K562 (cell line): Measurements from ENCODE around the gene NOCT. TPM values are rescaled to one million over a fixed set of nuclear protein-coding genes. Genes with fewer than 3 reads are reported as not detected.

ENCODE experiments used
- ATAC-seq: fragments of 200-7000 bp; cut with Tn5 transposase; 3 replicates; pipeline ENCODE4 v1.9.1; 2020; ENCODE audit warnings: moderate library complexity
- BruUV-seq: library from RNA; stranded (reverse); fragments of 400-500 nt; replicated peaks from 2 replicates; lab custom pipeline; 2021; lab: Mats Ljungman, UMichigan
- CTCF ChIA-PET: fragments of 300-600 bp; formaldehyde crosslinking; extraction: SDS; loops from one replicate; lab custom pipeline; 2021; ENCODE audit warnings: low intra/inter-chr PET ratio; lab: Yijun Ruan, JAX
- POLR2A ChIA-PET: fragments of 300-600, 350-650 bp; sonication (Branson Sonifier 250); formaldehyde crosslinking; extraction: SDS; loops from one replicate; lab custom pipeline; 2021; ENCODE audit warnings: antibody characterized with exemption, inconsistent platforms; lab: Yijun Ruan, JAX
- DNase-seq, 4 experiments: peaks; one replicate each; pipeline versions ENCODE4 v3.0.0 to v3.0.0-alpha.2; 2011 to 2018; ENCODE audit warnings: low spot score in 3 of 4, mixed read lengths in 3 of 4; ENCODE audit errors: extremely low read depth in 1 of 4
- FAIRE-seq: peaks from 2 replicates; lab custom pipeline; 2011; peaks lifted over from hg19 to GRCh38; lab: Jason Lieb, UNC
- H2AFZ ChIP-seq: 2 replicates; pipeline ENCODE4 v1.6.0; 2011; ENCODE audit warnings: low read depth, low read length, control low read depth, inconsistent platforms
- H3K27ac ChIP-seq: fragments of 200-600 bp; 3 replicates; pipeline ENCODE4 v1.8.0; 2011; ENCODE audit warnings: low read depth, mild to moderate bottlenecking, control low read depth, inconsistent platforms, low read length, moderate library complexity, mixed read lengths; ENCODE audit errors: extremely low read depth
- H3K27me3 ChIP-seq, 2 experiments: fragments of 300-600 bp in 1 of 2; 2 replicates in 1 of 2; 3 replicates in 1 of 2; pipeline versions ENCODE4 v1.6.0 to v1.8.0; 2011; ENCODE audit warnings: inconsistent platforms in 2 of 2, low read length in 2 of 2, mild to moderate bottlenecking in 1 of 2, mixed read lengths in 1 of 2, moderate library complexity in 1 of 2; ENCODE audit not compliant: control insufficient read depth in 2 of 2, insufficient read depth in 2 of 2
- H3K36me3 ChIP-seq: fragments of 300-600 bp; 3 replicates; pipeline ENCODE4 v1.8.0; 2011; ENCODE audit warnings: mild to moderate bottlenecking, low read length, inconsistent platforms; ENCODE audit not compliant: control insufficient read depth, insufficient read depth
- H3K4me1 ChIP-seq, 2 experiments: fragments of 200-600 bp in 1 of 2; replicated peaks in 1 of 2; 2 replicates in 1 of 2; 3 replicates in 1 of 2; pipeline versions ENCODE4 v1.5.1 to v1.8.0; 2011; ENCODE audit warnings: inconsistent platforms in 2 of 2, low read length in 2 of 2, mild to moderate bottlenecking in 1 of 2, mixed read lengths in 1 of 2, moderate library complexity in 1 of 2; ENCODE audit not compliant: control insufficient read depth in 2 of 2, insufficient read depth in 2 of 2
- H3K4me2 ChIP-seq: 2 replicates; pipeline ENCODE4 v1.6.1; 2011; ENCODE audit warnings: low read length, control low read depth, inconsistent platforms, mixed read lengths; ENCODE audit not compliant: insufficient read depth
- H3K4me3 ChIP-seq: fragments of 200-600 bp; sonication (generic), shearing (Covaris generic); 2 replicates; pipeline ENCODE4 v1.5.1; 2016; ENCODE audit warnings: control low read depth, inconsistent platforms
- H3K79me2 ChIP-seq: fragments of 200-600 bp; 3 replicates; pipeline ENCODE4 v1.8.0; 2011; ENCODE audit warnings: low read length, inconsistent platforms; ENCODE audit not compliant: control insufficient read depth, insufficient read depth
- H3K9ac ChIP-seq, 2 experiments: 2 replicates each; pipeline versions ENCODE4 v1.6.0 to v1.6.1; 2011; ENCODE audit warnings: low read depth in 2 of 2, low read length in 2 of 2, control low read depth in 1 of 2, inconsistent platforms in 1 of 2, mild to moderate bottlenecking in 1 of 2, mixed read lengths in 1 of 2; ENCODE audit not compliant: insufficient read depth in 1 of 2
- H3K9me1 ChIP-seq: one replicate; pipeline ENCODE4 v1.6.0; 2011; ENCODE audit warnings: inconsistent platforms, mild to moderate bottlenecking, low read length, moderate library complexity; ENCODE audit not compliant: control insufficient read depth, insufficient read depth
- H3K9me3 ChIP-seq: replicated peaks from 2 replicates; pipeline ENCODE4 v1.5.1; 2011; ENCODE audit warnings: low read depth, low read length, inconsistent platforms; ENCODE audit not compliant: control insufficient read depth, insufficient read depth
- H4K20me1 ChIP-seq: replicated peaks from 2 replicates; pipeline ENCODE4 v1.6.1; 2011; ENCODE audit warnings: low read length, inconsistent platforms, mixed read lengths; ENCODE audit not compliant: control insufficient read depth, insufficient read depth
- C11orf30 ChIP-seq: fragments of 450-650 bp; IDR thresholded peaks from 2 replicates; pipeline ENCODE4 v1.6.1; 2016; ENCODE audit warnings: low read depth, mild to moderate bottlenecking
- CEBPG ChIP-seq, 3 experiments: fragments of 200-800 bp in 1 of 3; sonication (Bioruptor generic) in 1 of 3; sonication (generic) in 1 of 3; formaldehyde crosslinking in 1 of 3; IDR thresholded peaks in 2 of 3; conservative IDR thresholded peaks in 1 of 3; 2 replicates each; pipeline versions ENCODE4 v1.6.1 to v1.8.0; 2016 to 2022; ENCODE audit warnings: missing compliant biosample characterization in 2 of 3, missing genetic modification characterization in 2 of 3, mild to moderate bottlenecking in 1 of 3, missing genetic modification reagents in 1 of 3
- HDGF ChIP-seq: fragments of 450-650 bp; IDR thresholded peaks from 2 replicates; pipeline ENCODE4 v1.6.1; 2016
- HNRNPL ChIP-seq: fragments of 200-400 bp; formaldehyde crosslinking; IDR thresholded peaks from 2 replicates; pipeline ENCODE4 v1.6.1; 2017; ENCODE audit warnings: low read depth, mild to moderate bottlenecking, low read length
- MIER1 ChIP-seq: fragments of 450-650 bp; IDR thresholded peaks from 2 replicates; pipeline ENCODE4 v1.6.1; 2016; ENCODE audit warnings: antibody characterized with exemption, mild to moderate bottlenecking, low read depth
- NCOA2 ChIP-seq, 2 experiments: fragments of 450-650 bp; IDR thresholded peaks; 2 replicates each; pipeline ENCODE4 v1.6.1; 2018; ENCODE audit warnings: mild to moderate bottlenecking in 2 of 2, moderate library complexity in 1 of 2; ENCODE audit not compliant: partially characterized antibody in 2 of 2
- NEUROD1 ChIP-seq: fragments of 150-350 bp; IDR thresholded peaks from 2 replicates; pipeline ENCODE4 v1.6.1; 2014; ENCODE audit warnings: borderline replicate concordance, low read length, low read depth; ENCODE audit not compliant: partially characterized antibody
- POLR2B ChIP-seq: fragments of 450-650 bp; IDR thresholded peaks from 2 replicates; pipeline ENCODE4 v1.6.1; 2018; ENCODE audit warnings: low read depth; ENCODE audit not compliant: partially characterized antibody
- RCOR1 ChIP-seq, 2 experiments: IDR thresholded peaks; 2 replicates each; pipeline ENCODE4 v1.6.1; 2012; ENCODE audit warnings: low read depth in 2 of 2, low read length in 2 of 2, borderline replicate concordance in 1 of 2, improper control_type of control experiment in 1 of 2
- RNF2 ChIP-seq: sonication (generic); IDR thresholded peaks from 2 replicates; pipeline ENCODE4 v1.6.1; 2016
- RUNX1 ChIP-seq: sonication (generic); IDR thresholded peaks from 2 replicates; pipeline ENCODE4 v1.6.1; 2016; ENCODE audit warnings: antibody characterized with exemption, low read depth
- SOX6 ChIP-seq: fragments of 450-650 bp; IDR thresholded peaks from 2 replicates; pipeline ENCODE4 v1.6.1; 2014; ENCODE audit warnings: mild to moderate bottlenecking
- ZEB2 ChIP-seq: fragments of 450-650 bp; IDR thresholded peaks from 2 replicates; pipeline ENCODE4 v1.6.1; 2016
- ZNF140 ChIP-seq: fragments of 250-450 bp; sonication (Bioruptor Pico); IDR thresholded peaks from 2 replicates; pipeline ENCODE4 v1.8.0; 2021; ENCODE audit warnings: moderate library complexity, mild to moderate bottlenecking, inconsistent platforms
- ZNF384 ChIP-seq: IDR thresholded peaks from 2 replicates; pipeline ENCODE4 v1.6.1; 2012; ENCODE audit warnings: low read depth, low read length, improper control_type of control experiment
- ZNF507 ChIP-seq: conservative IDR thresholded peaks from 2 replicates; pipeline ENCODE4 v1.6.1; 2017; ENCODE audit warnings: missing genetic modification characterization, missing compliant biosample characterization
- in situ Hi-C: fragments of 300-500 bp; cut with MboI; formaldehyde crosslinking; loops from 4 replicates; pipeline ENCODE4 v1.15.0; 2018; ENCODE audit warnings: inconsistent platforms, mixed read lengths
- intact Hi-C: fragments of 100-400 bp; cut with micrococcal nuclease; formaldehyde crosslinking; loops from 2 replicates; pipeline ENCODE4 v1.14.2; 2022
- polyA plus RNA-seq, 8 experiments: library from polyadenylated mRNA; depleted of rRNA in 4 of 8; stranded (reverse) in 5 of 8; unstranded in 3 of 8; fragments of >200 nt; fragmentation: Nextera tagmentation in 2 of 8; fragmentation: Illumina TruSeq in 1 of 8; extraction: Ambion mirVana in 2 of 8; extraction: Trizol in 1 of 8; gene quantifications; 2 replicates each; pipeline versions ENCODE4 v1.2.1 to v1.2.3, GENCODE V29; 2011 to 2014; ENCODE audit warnings: inconsistent platforms in 1 of 8, missing spikeins in 1 of 8
- total RNA-seq, 7 experiments: library from RNA; depleted of rRNA in 6 of 7; stranded (reverse); fragments of >200 nt in 6 of 7; fragmentation: Illumina TruSeq in 2 of 7; extraction: Trizol in 2 of 7; gene quantifications; 2 replicates each; pipeline versions ENCODE4 v1.2.1 to v1.2.3, GENCODE V29; 2011 to 2021; ENCODE audit warnings: low replicate concordance in 1 of 7
- TF ChIP-seq, protein P1 (sequence below): IDR thresholded peaks from 2 replicates; pipeline ENCODE4 v1.6.1; 2012; ENCODE audit warnings: low read depth, low read length, improper control_type of control experiment, borderline replicate concordance
- TF ChIP-seq, protein P2 (sequence below): fragments of 250-450 bp; sonication (Bioruptor Pico); IDR thresholded peaks from 2 replicates; pipeline ENCODE4 v1.4.0; 2020; ENCODE audit warnings: borderline replicate concordance
- TF ChIP-seq, protein P3 (sequence below): fragments of 450-650 bp; IDR thresholded peaks from 2 replicates; pipeline ENCODE4 v1.7.0; 2016; ENCODE audit warnings: borderline replicate concordance

Gene NOCT
- total and polyA plus RNA-seq, 9 of the 15 experiments (the other 6 are each of a cell fraction or from before 2014, with no cell fraction given) = 1.3 to 20.2 (median 11.1) TPM

DNA sequence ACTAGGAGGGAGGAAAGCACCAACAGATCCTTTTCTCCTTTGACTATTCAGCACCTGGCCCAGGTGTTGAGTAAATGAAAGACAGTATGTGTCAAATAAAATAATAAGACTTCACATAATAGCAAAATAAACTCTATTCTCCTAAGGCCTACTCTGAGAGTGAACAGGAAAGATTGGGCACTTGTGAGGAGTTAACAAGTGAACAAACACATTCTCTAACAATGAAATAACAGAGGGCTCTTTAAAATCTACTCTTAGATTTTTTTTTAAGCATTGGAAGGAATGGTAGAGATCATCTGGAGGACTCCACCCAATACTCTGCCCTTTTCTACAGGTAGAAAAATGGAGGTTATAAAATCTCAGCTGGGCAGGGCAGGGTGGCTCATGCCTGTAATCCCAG is 39.1 kb upstream of the NOCT start:
- ATAC-seq (no peak), FAIRE-seq (no peak), DNase-seq (no peak)
- POLR2A ChIA-PET = no interaction called here
- H3K36me3 ChIP-seq = no peaks in the 10 kb centered on the region
- CTCF ChIA-PET = no interaction called here
- H3K4me2 ChIP-seq = no peak overlapping the region
- H4K20me1 ChIP-seq = no peaks in the 10 kb centered on the region
- no peaks in the 10 kb centered on the region for H3K27me3 ChIP-seq
- no peak overlapping the region for H2AFZ ChIP-seq
- no peak for TF ChIP-seq SOX6
- no peak for TF ChIP-seq RCOR1 (IDR thresholded peaks at IDR 0.05; ENCODE audit: borderline replicate concordance in 1 of 2, low read depth in 2 of 2, low read length in 2 of 2)
- no peak for TF ChIP-seq POLR2B
- TF ChIP-seq ZNF507 (tag) = no peak
- no peak for TF ChIP-seq MIER1
- TF ChIP-seq, protein P1, sequence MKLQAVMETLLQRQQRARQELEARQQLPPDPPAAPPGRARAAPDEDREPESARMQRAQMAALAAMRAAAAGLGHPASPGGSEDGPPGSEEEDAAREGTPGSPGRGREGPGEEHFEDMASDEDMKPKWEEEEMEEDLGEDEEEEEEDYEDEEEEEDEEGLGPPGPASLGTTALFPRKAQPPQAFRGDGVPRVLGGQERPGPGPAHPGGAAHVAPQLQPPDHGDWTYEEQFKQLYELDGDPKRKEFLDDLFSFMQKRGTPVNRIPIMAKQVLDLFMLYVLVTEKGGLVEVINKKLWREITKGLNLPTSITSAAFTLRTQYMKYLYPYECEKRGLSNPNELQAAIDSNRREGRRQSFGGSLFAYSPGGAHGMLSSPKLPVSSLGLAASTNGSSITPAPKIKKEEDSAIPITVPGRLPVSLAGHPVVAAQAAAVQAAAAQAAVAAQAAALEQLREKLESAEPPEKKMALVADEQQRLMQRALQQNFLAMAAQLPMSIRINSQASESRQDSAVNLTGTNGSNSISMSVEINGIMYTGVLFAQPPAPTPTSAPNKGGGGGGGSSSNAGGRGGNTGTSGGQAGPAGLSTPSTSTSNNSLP = no peak
- TF ChIP-seq, protein P2, sequence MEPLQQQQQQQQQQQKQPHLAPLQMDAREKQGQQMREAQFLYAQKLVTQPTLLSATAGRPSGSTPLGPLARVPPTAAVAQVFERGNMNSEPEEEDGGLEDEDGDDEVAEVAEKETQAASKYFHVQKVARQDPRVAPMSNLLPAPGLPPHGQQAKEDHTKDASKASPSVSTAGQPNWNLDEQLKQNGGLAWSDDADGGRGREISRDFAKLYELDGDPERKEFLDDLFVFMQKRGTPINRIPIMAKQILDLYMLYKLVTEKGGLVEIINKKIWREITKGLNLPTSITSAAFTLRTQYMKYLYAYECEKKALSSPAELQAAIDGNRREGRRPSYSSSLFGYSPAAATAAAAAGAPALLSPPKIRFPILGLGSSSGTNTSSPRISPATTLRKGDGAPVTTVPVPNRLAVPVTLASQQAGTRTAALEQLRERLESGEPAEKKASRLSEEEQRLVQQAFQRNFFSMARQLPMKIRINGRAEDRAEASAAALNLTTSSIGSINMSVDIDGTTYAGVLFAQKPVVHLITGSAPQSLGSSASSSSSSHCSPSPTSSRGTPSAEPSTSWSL (CRISPR knock-in tag) = no peak
- TF ChIP-seq NCOA2 (IDR thresholded peaks at IDR 0.05; ENCODE audit: partially characterized antibody in 2 of 2) = no peak
- TF ChIP-seq ZNF140 (CRISPR knock-in tag) = no peak
- no peak for TF ChIP-seq C11orf30
- TF ChIP-seq HNRNPL = no peak
- TF ChIP-seq CEBPG (CRISPR knock-in tag; IDR thresholded peaks at IDR 0.05) = no peak
- TF ChIP-seq CEBPG (tag; conservative IDR thresholded peaks at IDR 0.05 in 1 of 2, IDR thresholded peaks at IDR 0.05 in 1 of 2) = no peak
- TF ChIP-seq RNF2 = no peak
- TF ChIP-seq, protein P3, sequence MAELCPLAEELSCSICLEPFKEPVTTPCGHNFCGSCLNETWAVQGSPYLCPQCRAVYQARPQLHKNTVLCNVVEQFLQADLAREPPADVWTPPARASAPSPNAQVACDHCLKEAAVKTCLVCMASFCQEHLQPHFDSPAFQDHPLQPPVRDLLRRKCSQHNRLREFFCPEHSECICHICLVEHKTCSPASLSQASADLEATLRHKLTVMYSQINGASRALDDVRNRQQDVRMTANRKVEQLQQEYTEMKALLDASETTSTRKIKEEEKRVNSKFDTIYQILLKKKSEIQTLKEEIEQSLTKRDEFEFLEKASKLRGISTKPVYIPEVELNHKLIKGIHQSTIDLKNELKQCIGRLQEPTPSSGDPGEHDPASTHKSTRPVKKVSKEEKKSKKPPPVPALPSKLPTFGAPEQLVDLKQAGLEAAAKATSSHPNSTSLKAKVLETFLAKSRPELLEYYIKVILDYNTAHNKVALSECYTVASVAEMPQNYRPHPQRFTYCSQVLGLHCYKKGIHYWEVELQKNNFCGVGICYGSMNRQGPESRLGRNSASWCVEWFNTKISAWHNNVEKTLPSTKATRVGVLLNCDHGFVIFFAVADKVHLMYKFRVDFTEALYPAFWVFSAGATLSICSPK = no peak
- TF ChIP-seq RUNX1 = no peak
- no peak for TF ChIP-seq ZEB2
- TF ChIP-seq ZNF384 = no peak
- no peak for TF ChIP-seq HDGF
- TF ChIP-seq NEUROD1 = no peak
- H3K9me1 ChIP-seq = no peaks in the 10 kb centered on the region
- no peaks in the 10 kb centered on the region for H3K9me3 ChIP-seq
- H3K27ac ChIP-seq = no peak overlapping the region
- BruUV-seq = no TSS peak
- no peak overlapping the region for H3K4me3 ChIP-seq
- no peaks in the 10 kb centered on the region for H3K79me2 ChIP-seq
- H3K4me1 ChIP-seq = 0 out of 5 replicates have a peak, but pooled peaks cover 0 to 2% of the 10 kb centered on the region in 2 experiments
- H3K9ac ChIP-seq = no peak overlapping the region
- in situ Hi-C loops = no loop called here
- intact Hi-C loops = no loop called here
